SJSA1 (cell line): ENCODE results near the gene TRIM52. TPM values are rescaled to one million over a fixed set of nuclear protein-coding genes. Genes with fewer than 3 reads are reported as not detected.
"Not testable (repeated sequence)": the region's sequence is repeated elsewhere in the genome, so short reads cannot be mapped to it uniquely, and the experiment has no call there.

ENCODE experiments used
- DNase-seq, 2 experiments: peaks; one replicate each; pipeline ENCODE4 v3.0.0-alpha.2; 2015 to 2020; ENCODE audit warnings: low spot score in 2 of 2, low read depth in 1 of 2
- H3K27ac ChIP-seq: fragments of 250-450 bp; sonication (Bioruptor Pico); 2 replicates; pipeline ENCODE4 v1.5.1; 2020; ENCODE audit warnings: mild to moderate bottlenecking, moderate library complexity
- H3K27me3 ChIP-seq: fragments of 250-450 bp; sonication (Bioruptor Pico); replicated peaks from 2 replicates; pipeline ENCODE4 v1.5.1; 2020; ENCODE audit warnings: mild to moderate bottlenecking, moderate library complexity
- H3K36me3 ChIP-seq: fragments of 250-450 bp; sonication (Bioruptor Pico); 2 replicates; pipeline ENCODE4 v1.5.1; 2020; ENCODE audit warnings: mild to moderate bottlenecking
- H3K4me1 ChIP-seq: fragments of 250-450 bp; sonication (Bioruptor Pico); replicated peaks from 2 replicates; pipeline ENCODE4 v1.6.1; 2021; ENCODE audit warnings: mild to moderate bottlenecking
- H3K4me3 ChIP-seq: fragments of 250-450 bp; sonication (Bioruptor Pico); 2 replicates; pipeline ENCODE4 v1.5.1; 2020; ENCODE audit warnings: mild to moderate bottlenecking
- H3K9me3 ChIP-seq: fragments of 250-450 bp; sonication (Bioruptor Pico); replicated peaks from 2 replicates; pipeline ENCODE4 v1.5.1; 2020; ENCODE audit warnings: mild to moderate bottlenecking
- total RNA-seq: library from RNA; depleted of rRNA; stranded (reverse); fragments of >200 nt; shearing (Covaris generic); gene quantifications from 2 replicates; pipeline ENCODE4 v1.2.3, GENCODE V29; 2014

TRIM52 gene
- total RNA-seq, 1 experiment from 2014 or later: 5.2 TPM

GRCh38 chr5:181267291-181267904 is 6.5 kb upstream of the TRIM52 start:
- peaks cover 14% of the 10 kb centered on the region for H3K36me3 ChIP-seq
- not testable (repeated sequence) for H3K27ac ChIP-seq, DNase-seq, H3K27me3 ChIP-seq, H3K4me1 ChIP-seq, H3K9me3 ChIP-seq, H3K4me3 ChIP-seq

- peaks cover 7% of the 10 kb centered on the region for H3K4me1 ChIP-seq
- no peaks in the 10 kb centered on the region for H3K27me3 ChIP-seq
- no peak for DNase-seq
- no peaks in the 10 kb centered on the region; the same call in 1 of the 2 replicates for H3K9me3 ChIP-seq
- H3K4me3 ChIP-seq: no peak overlapping the region
- peaks cover 25% of the 10 kb centered on the region for H3K36me3 ChIP-seq
- H3K27ac ChIP-seq: no peak overlapping the region
Observed at GRCh38 chr5:181265092-181265671, 4.2 kb upstream of the TRIM52 start.

- peaks cover 34% of the 10 kb centered on the region for H3K36me3 ChIP-seq
- no peak overlapping the region for H3K27ac ChIP-seq
- H3K4me3 ChIP-seq: no peak overlapping the region
- H3K9me3 ChIP-seq: no peaks in the 10 kb centered on the region; the same call in 1 of the 2 replicates
- no peaks in the 10 kb centered on the region for H3K27me3 ChIP-seq
- DNase-seq: no peak
- peaks cover 23% of the 10 kb centered on the region for H3K4me1 ChIP-seq
Observed at GRCh38 chr5:181263633-181264032, 2.7 kb upstream of the TRIM52 start.

- H3K4me3 ChIP-seq: peak overlapping the region; percentile 84
- H3K27ac ChIP-seq: peak overlapping the region; percentile 92
- H3K27me3 ChIP-seq: no peaks in the 10 kb centered on the region
- peaks cover 30% of the 10 kb centered on the region for H3K4me1 ChIP-seq
- peaks cover 52% of the 10 kb centered on the region for H3K36me3 ChIP-seq
- H3K9me3 ChIP-seq: no peaks in the 10 kb centered on the region; the same call in 1 of the 2 replicates
- peak; percentile 83 to 93 for DNase-seq
Observed at GRCh38 chr5:181261320-181262049, 542 bp upstream of the TRIM52 start.

GRCh38 chr5:181259974-181260719 is 796 bp downstream of the TRIM52 start:
- Histone ChIP-seq H3K4me1 (peaks cover 30% of the 10 kb centered on the region), H3K27me3 (no peaks in the 10 kb centered on the region), H3K9me3 (no peaks in the 10 kb centered on the region; the same call in 1 of the 2 replicates), H3K27ac (no peak overlapping the region), H3K4me3 (peak overlapping the region; percentile 84), H3K36me3 (peaks cover 65% of the 10 kb centered on the region)
- peak in 1 of 2 experiments; percentile 36 for DNase-seq

GRCh38 chr5:181259283-181259682 is 1.7 kb downstream of the TRIM52 start:
- Histone ChIP-seq H3K4me1 (peaks cover 30% of the 10 kb centered on the region), H3K27me3 (no peaks in the 10 kb centered on the region), H3K36me3 (peaks cover 74% of the 10 kb centered on the region), H3K9me3 (no peaks in the 10 kb centered on the region; the same call in 1 of the 2 replicates), H3K27ac (no peak overlapping the region), H3K4me3 (peak overlapping the region; percentile 84)
- peak in 1 of 2 experiments; percentile 26 for DNase-seq

- Histone ChIP-seq H3K27me3 (no peaks in the 10 kb centered on the region), H3K9me3 (no peaks in the 10 kb centered on the region; the same call in 1 of the 2 replicates), H3K4me3 (no peak overlapping the region; the same call in 1 of the 2 replicates), H3K4me1 (peaks cover 30% of the 10 kb centered on the region), H3K36me3 (peaks cover 69% of the 10 kb centered on the region), H3K27ac (no peak overlapping the region)
- no peak for DNase-seq
Observed at GRCh38 chr5:181258576-181258975, 2.4 kb downstream of the TRIM52 start.

- peaks cover 27% of the 10 kb centered on the region for H3K4me1 ChIP-seq
- H3K36me3 ChIP-seq: peaks cover 70% of the 10 kb centered on the region
- DNase-seq: peak in 1 of 2 experiments; percentile 18
- no peak overlapping the region for H3K27ac ChIP-seq
- H3K4me3 ChIP-seq: no peak overlapping the region
- no peaks in the 10 kb centered on the region for H3K9me3 ChIP-seq
- H3K27me3 ChIP-seq: no peaks in the 10 kb centered on the region
Observed at GRCh38 chr5:181255836-181256578, 4.9 kb downstream of the TRIM52 start.

GRCh38 chr5:181255276-181255675 is 5.7 kb downstream of the TRIM52 start:
- no peaks in the 10 kb centered on the region for H3K27me3 ChIP-seq
- H3K36me3 ChIP-seq: peaks cover 72% of the 10 kb centered on the region
- no peak for DNase-seq
- H3K4me1 ChIP-seq: peaks cover 24% of the 10 kb centered on the region
- no peak overlapping the region for H3K4me3 ChIP-seq
- no peak overlapping the region for H3K27ac ChIP-seq
- no peaks in the 10 kb centered on the region for H3K9me3 ChIP-seq

GRCh38 chr5:181248277-181248676 is 12.7 kb downstream of the TRIM52 start:
- Histone ChIP-seq H3K27ac (no peak overlapping the region), H3K36me3 (peaks cover 58% of the 10 kb centered on the region), H3K9me3 (no peaks in the 10 kb centered on the region), H3K4me1 (peaks cover 39% of the 10 kb centered on the region), H3K27me3 (no peaks in the 10 kb centered on the region), H3K4me3 (peak overlapping the region; percentile 59)
- no peak for DNase-seq

- no peaks in the 10 kb centered on the region for H3K27me3 ChIP-seq
- H3K4me3 ChIP-seq: peak overlapping the region; percentile 59
- peak overlapping the region; percentile 92 for H3K27ac ChIP-seq
- peaks cover 51% of the 10 kb centered on the region for H3K4me1 ChIP-seq
- no peaks in the 10 kb centered on the region for H3K9me3 ChIP-seq
- peaks cover 63% of the 10 kb centered on the region for H3K36me3 ChIP-seq
- DNase-seq: peak; percentile 94
Observed at GRCh38 chr5:181246276-181247049, 14.5 kb downstream of the TRIM52 start.

GRCh38 chr5:181245427-181246275 is 15.3 kb downstream of the TRIM52 start:
- Histone ChIP-seq H3K27ac (peak overlapping the region; percentile 92), H3K27me3 (no peaks in the 10 kb centered on the region), H3K36me3 (peaks cover 64% of the 10 kb centered on the region), H3K9me3 (no peaks in the 10 kb centered on the region), H3K4me3 (peak overlapping the region; percentile 59), H3K4me1 (peaks cover 55% of the 10 kb centered on the region)
- DNase-seq: peak in 1 of 2 experiments; percentile 19
